ENCODE measurements around the gene PILRB. TPM values are rescaled to one million over a fixed set of nuclear protein-coding genes. Genes with fewer than 3 reads are reported as not detected.

PILRB gene
- total and polyA plus RNA-seq, 9 of the 15 experiments (the other 6 are each of a cell fraction or from before 2014, with no cell fraction given) = 6.2 to 94.6 (median 37.0) TPM

DNA sequence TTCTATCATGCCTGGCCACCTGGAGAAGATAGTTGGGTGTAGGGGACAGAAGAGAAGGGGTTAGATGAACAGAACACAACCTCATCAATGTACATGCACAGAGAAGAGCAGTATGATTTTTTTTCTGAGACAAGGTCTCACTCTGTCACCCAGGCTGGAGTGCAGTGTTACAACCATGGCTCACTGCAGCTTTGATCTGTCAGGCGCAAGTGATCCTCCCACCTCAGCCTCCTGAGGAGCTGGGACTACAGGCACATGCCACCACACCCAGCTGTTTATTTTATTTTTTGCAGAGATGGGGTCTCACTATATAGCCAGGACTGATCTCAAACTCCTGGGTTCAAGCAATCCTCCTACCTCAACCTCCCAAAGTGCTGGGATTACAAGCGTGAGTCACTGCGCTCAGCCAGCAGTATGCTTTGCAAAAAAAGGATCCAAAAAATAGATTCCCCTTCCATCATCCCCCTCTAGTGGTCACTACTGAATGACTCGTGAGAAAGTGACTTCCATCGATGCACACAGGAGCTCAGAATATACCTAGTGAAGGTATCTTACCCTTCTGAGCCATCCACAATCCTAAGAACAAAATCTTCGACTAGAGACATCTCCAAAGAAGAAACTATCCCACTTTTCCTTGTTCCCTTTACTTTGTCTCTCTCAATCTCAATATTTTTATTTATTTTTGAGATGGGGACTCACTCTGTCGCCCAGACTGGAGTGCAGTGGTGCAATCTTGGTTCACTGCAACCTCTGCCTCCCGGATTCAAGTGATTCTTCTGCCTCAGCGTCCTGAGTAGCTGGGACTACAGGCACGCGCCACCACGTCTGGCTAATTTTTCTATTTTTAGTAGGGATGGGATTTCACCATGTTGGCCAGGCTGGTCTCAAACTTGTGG is 49.6 kb downstream of the PILRB start (continued):
- TF ChIP-seq HDAC3 (IDR thresholded peaks at IDR 0.05; ENCODE audit: borderline replicate concordance, partially characterized antibody) = no peak
- no peak for TF ChIP-seq RBM39 (optimal IDR thresholded peaks at IDR 0.05; ENCODE audit: low read depth, low read length)
- no peak for TF ChIP-seq FOXA3 (CRISPR knock-in tag; conservative IDR thresholded peaks at IDR 0.05 in 1 of 2, IDR thresholded peaks at IDR 0.05 in 1 of 2)
- no peak for TF ChIP-seq ZNF354B (CRISPR knock-in tag; IDR thresholded peaks at IDR 0.05)
- TF ChIP-seq EHMT2 (IDR thresholded peaks at IDR 0.05) = no peak
- no peak for TF ChIP-seq FOXJ3 (CRISPR knock-in tag; IDR thresholded peaks at IDR 0.05)
- no peak for TF ChIP-seq RAD51 (IDR thresholded peaks at IDR 0.05; ENCODE audit: borderline replicate concordance, low read depth)
- TF ChIP-seq KLF16 (IDR thresholded peaks at IDR 0.05) = peak; percentile 58; the same call in 1 of the 2 replicates
- TF ChIP-seq, protein P1, sequence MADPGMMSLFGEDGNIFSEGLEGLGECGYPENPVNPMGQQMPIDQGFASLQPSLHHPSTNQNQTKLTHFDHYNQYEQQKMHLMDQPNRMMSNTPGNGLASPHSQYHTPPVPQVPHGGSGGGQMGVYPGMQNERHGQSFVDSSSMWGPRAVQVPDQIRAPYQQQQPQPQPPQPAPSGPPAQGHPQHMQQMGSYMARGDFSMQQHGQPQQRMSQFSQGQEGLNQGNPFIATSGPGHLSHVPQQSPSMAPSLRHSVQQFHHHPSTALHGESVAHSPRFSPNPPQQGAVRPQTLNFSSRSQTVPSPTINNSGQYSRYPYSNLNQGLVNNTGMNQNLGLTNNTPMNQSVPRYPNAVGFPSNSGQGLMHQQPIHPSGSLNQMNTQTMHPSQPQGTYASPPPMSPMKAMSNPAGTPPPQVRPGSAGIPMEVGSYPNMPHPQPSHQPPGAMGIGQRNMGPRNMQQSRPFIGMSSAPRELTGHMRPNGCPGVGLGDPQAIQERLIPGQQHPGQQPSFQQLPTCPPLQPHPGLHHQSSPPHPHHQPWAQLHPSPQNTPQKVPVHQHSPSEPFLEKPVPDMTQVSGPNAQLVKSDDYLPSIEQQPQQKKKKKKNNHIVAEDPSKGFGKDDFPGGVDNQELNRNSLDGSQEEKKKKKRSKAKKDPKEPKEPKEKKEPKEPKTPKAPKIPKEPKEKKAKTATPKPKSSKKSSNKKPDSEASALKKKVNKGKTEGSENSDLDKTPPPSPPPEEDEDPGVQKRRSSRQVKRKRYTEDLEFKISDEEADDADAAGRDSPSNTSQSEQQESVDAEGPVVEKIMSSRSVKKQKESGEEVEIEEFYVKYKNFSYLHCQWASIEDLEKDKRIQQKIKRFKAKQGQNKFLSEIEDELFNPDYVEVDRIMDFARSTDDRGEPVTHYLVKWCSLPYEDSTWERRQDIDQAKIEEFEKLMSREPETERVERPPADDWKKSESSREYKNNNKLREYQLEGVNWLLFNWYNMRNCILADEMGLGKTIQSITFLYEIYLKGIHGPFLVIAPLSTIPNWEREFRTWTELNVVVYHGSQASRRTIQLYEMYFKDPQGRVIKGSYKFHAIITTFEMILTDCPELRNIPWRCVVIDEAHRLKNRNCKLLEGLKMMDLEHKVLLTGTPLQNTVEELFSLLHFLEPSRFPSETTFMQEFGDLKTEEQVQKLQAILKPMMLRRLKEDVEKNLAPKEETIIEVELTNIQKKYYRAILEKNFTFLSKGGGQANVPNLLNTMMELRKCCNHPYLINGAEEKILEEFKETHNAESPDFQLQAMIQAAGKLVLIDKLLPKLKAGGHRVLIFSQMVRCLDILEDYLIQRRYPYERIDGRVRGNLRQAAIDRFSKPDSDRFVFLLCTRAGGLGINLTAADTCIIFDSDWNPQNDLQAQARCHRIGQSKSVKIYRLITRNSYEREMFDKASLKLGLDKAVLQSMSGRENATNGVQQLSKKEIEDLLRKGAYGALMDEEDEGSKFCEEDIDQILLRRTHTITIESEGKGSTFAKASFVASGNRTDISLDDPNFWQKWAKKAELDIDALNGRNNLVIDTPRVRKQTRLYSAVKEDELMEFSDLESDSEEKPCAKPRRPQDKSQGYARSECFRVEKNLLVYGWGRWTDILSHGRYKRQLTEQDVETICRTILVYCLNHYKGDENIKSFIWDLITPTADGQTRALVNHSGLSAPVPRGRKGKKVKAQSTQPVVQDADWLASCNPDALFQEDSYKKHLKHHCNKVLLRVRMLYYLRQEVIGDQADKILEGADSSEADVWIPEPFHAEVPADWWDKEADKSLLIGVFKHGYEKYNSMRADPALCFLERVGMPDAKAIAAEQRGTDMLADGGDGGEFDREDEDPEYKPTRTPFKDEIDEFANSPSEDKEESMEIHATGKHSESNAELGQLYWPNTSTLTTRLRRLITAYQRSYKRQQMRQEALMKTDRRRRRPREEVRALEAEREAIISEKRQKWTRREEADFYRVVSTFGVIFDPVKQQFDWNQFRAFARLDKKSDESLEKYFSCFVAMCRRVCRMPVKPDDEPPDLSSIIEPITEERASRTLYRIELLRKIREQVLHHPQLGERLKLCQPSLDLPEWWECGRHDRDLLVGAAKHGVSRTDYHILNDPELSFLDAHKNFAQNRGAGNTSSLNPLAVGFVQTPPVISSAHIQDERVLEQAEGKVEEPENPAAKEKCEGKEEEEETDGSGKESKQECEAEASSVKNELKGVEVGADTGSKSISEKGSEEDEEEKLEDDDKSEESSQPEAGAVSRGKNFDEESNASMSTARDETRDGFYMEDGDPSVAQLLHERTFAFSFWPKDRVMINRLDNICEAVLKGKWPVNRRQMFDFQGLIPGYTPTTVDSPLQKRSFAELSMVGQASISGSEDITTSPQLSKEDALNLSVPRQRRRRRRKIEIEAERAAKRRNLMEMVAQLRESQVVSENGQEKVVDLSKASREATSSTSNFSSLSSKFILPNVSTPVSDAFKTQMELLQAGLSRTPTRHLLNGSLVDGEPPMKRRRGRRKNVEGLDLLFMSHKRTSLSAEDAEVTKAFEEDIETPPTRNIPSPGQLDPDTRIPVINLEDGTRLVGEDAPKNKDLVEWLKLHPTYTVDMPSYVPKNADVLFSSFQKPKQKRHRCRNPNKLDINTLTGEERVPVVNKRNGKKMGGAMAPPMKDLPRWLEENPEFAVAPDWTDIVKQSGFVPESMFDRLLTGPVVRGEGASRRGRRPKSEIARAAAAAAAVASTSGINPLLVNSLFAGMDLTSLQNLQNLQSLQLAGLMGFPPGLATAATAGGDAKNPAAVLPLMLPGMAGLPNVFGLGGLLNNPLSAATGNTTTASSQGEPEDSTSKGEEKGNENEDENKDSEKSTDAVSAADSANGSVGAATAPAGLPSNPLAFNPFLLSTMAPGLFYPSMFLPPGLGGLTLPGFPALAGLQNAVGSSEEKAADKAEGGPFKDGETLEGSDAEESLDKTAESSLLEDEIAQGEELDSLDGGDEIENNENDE (IDR thresholded peaks at IDR 0.05; ENCODE audit: low read depth, low read length) = no peak
- no peak for TF ChIP-seq TCFL5 (CRISPR knock-in tag; conservative IDR thresholded peaks at IDR 0.05)
- TF ChIP-seq ZNF12 (CRISPR knock-in tag; IDR thresholded peaks at IDR 0.05) = no peak
- no peak for TF ChIP-seq ZNF507 (tag; conservative IDR thresholded peaks at IDR 0.05)
- peak; percentile 35; the same call in 1 of the 2 replicates for TF ChIP-seq EP300 (IDR thresholded peaks at IDR 0.05; ENCODE audit: low read length)
- TF ChIP-seq MYBL2 (IDR thresholded peaks at IDR 0.05; ENCODE audit: low read depth) = no peak
- no peak for TF ChIP-seq MYBL2 (CRISPR knock-in tag; IDR thresholded peaks at IDR 0.05; ENCODE audit: borderline replicate concordance)
- TF ChIP-seq, protein P2, sequence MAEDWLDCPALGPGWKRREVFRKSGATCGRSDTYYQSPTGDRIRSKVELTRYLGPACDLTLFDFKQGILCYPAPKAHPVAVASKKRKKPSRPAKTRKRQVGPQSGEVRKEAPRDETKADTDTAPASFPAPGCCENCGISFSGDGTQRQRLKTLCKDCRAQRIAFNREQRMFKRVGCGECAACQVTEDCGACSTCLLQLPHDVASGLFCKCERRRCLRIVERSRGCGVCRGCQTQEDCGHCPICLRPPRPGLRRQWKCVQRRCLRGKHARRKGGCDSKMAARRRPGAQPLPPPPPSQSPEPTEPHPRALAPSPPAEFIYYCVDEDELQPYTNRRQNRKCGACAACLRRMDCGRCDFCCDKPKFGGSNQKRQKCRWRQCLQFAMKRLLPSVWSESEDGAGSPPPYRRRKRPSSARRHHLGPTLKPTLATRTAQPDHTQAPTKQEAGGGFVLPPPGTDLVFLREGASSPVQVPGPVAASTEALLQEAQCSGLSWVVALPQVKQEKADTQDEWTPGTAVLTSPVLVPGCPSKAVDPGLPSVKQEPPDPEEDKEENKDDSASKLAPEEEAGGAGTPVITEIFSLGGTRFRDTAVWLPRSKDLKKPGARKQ (CRISPR knock-in tag; IDR thresholded peaks at IDR 0.05) = no peak
